ENCODE measurements around the gene ADAMTS20.

- no peak for TF ChIP-seq ZSCAN18 (CRISPR knock-in tag; IDR thresholded peaks at IDR 0.05)
- TF ChIP-seq SMAD3 (CRISPR knock-in tag; IDR thresholded peaks at IDR 0.05; ENCODE audit: borderline replicate concordance) = no peak
- TF ChIP-seq CTCF (IDR thresholded peaks at IDR 0.05) = no peak
- TF ChIP-seq ELF4 (CRISPR knock-in tag; IDR thresholded peaks at IDR 0.05; ENCODE audit: low read depth) = no peak
- TF ChIP-seq KAT7 (CRISPR knock-in tag; IDR thresholded peaks at IDR 0.05; ENCODE audit: borderline replicate concordance) = no peak
- no peak for TF ChIP-seq MLX (CRISPR knock-in tag; IDR thresholded peaks at IDR 0.05)
- TF ChIP-seq NR1H2 (CRISPR knock-in tag; IDR thresholded peaks at IDR 0.05) = no peak
- no peak for TF ChIP-seq MAX (CRISPR knock-in tag; IDR thresholded peaks at IDR 0.05)
- no peak for TF ChIP-seq NFYB (CRISPR knock-in tag; conservative IDR thresholded peaks at IDR 0.05; ENCODE audit: low read depth)
- no peak for TF ChIP-seq NFE2L1 (CRISPR knock-in tag; IDR thresholded peaks at IDR 0.05)
- TF ChIP-seq ATF3 (CRISPR knock-in tag; conservative IDR thresholded peaks at IDR 0.05) = no peak
These were observed 47.1 kb upstream of the ADAMTS20 start for GRCh38 chr12:43599066-43599465.

All from WTC11 (cell line).